Omental fat pad (tissue), 4 donors: ENCODE data around the gene FAM180A. TPM values are rescaled to one million over a fixed set of nuclear protein-coding genes. Genes with fewer than 3 reads are reported as not detected.
"Not testable (repeated sequence)": the region's sequence is repeated elsewhere in the genome, so short reads cannot be mapped to it uniquely, and the experiment has no call there.

ENCODE experiments used
- ATAC-seq: fragments of 150-250 bp; one replicate; pipeline ENCODE4 v1.9.1; 2016; ENCODE audit warnings: mild to moderate bottlenecking, moderate library complexity; ENCODE audit not compliant: low FRiP score
- DNase-seq: peaks from one replicate; pipeline ENCODE4 v3.0.0-alpha.2; 2019; ENCODE audit warnings: low spot score
- total RNA-seq, 4 donors: library from RNA; depleted of rRNA; stranded (reverse); fragments of >200 nt; gene quantifications; one replicate each; pipeline ENCODE4 v1.1.0, GENCODE V29; 2016
- TF ChIP-seq, protein P1 (sequence below), 3 donors: fragments of 450-650 bp; IDR thresholded peaks; one replicate each; pipeline ENCODE4 v1.5.1; 2016 to 2017; ENCODE audit warnings: antibody characterized with exemption in 3 of 3, mild to moderate bottlenecking in 3 of 3, moderate library complexity in 2 of 3

Gene FAM180A
- total RNA-seq, 4 donors from 2014 or later: 1.9 to 30.5 (median 9.8) TPM

DNA sequence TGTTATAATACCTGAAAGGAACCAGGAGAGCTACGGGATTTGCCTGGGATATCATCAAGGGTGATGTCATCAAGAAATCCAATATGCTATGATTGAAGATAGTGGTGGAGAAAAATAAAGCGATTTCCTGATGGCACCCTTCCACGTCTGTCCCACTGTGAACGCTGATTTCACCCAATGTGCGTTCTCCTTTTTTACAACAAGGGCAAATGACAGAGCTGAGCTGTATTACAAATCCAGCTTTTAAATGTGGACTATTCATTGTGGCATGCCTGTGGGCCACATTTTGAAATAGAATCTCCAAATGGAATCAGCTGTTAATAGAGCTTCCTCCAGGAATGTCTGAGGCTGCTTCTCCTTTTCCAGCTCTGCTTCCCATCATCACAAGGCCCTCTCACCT lies 43.9 kb downstream of the FAM180A start:
- ATAC-seq: no peak
- DNase-seq: no peak
- TF ChIP-seq, protein P1, sequence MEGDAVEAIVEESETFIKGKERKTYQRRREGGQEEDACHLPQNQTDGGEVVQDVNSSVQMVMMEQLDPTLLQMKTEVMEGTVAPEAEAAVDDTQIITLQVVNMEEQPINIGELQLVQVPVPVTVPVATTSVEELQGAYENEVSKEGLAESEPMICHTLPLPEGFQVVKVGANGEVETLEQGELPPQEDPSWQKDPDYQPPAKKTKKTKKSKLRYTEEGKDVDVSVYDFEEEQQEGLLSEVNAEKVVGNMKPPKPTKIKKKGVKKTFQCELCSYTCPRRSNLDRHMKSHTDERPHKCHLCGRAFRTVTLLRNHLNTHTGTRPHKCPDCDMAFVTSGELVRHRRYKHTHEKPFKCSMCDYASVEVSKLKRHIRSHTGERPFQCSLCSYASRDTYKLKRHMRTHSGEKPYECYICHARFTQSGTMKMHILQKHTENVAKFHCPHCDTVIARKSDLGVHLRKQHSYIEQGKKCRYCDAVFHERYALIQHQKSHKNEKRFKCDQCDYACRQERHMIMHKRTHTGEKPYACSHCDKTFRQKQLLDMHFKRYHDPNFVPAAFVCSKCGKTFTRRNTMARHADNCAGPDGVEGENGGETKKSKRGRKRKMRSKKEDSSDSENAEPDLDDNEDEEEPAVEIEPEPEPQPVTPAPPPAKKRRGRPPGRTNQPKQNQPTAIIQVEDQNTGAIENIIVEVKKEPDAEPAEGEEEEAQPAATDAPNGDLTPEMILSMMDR (IDR thresholded peaks at IDR 0.05): no peak

DNA sequence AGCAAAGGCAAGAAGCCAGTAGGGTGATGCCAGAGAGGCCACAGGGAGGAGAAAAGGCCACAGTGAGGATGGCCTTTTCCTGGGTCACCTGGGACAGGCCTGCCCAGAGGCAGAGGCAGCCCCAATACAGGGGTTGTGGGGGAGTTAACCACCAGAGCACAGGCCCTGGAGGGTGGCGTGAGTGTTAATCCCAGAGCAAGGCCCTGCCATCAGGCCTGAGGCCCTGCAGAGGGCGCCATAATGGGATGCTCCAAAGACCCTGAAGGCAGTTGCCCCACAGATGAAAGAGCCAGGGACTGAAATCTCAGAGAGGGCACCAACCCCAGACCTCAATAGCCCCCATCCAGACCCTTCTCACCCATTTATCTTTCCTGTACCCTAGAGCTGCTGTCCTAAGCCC lies 44.5 kb downstream of the FAM180A start:
- TF ChIP-seq, protein P1 (IDR thresholded peaks at IDR 0.05): no peak
- no peak for DNase-seq
- no peak for ATAC-seq

DNA sequence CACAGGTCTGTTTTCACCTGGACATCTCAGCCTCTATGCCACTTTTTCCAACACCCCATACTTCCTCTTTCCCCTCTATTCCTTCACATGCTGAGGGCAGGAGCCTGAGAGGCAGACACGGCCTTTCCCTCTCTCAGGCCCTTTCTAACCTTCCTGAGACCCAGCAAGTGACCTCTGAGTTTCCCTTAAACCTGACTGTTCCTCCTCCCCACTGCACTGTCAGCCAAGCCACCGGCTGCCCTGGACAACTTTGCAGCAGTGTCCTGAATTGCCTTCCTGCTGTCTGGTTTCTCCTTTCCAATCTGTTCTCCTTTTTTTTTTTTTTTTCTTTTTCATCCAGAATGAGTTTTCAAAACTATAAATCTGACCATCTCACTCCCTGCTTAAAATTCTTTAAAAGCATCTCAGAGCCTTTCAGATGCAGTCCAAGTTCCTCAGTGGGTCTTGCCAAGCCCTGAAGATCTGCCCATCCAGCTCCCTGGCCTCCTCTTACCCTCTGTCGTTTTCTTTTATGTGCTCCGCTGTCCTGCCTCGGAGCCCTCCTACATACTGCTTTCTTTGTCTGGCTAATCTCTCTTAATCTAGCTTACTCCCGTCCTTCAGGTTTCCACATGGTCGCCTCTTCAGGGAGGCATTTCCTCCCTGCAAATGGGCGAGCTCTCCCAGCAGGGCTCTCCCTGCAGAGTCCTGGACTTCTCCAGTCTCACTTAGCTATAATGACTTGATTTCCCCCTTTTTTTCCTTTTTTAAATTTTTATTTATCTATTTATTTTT lies 51.1 kb downstream of the FAM180A start:
- ATAC-seq: no peak
- no peak for DNase-seq
- TF ChIP-seq, protein P1 (IDR thresholded peaks at IDR 0.05): no peak

DNA sequence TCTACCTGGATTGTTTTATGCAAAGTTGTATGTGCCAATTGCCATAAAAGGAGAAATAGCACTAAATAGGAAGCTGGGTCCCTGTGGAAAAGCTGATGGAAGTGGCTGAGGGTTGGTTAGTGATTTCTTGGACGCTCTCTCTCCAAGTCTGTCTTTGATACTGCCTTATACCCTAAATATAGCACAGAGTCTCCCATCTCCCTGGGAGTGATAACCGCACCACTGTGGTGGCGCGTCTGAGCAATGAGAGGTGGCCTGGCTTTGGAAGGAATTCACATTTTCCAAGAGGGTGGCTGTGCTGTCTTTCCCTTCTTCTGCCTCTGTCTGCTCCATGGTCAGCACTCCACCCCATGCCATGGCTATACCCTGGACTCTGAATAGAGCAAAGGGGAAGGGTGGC lies 55.1 kb downstream of the FAM180A start:
- no peak for ATAC-seq
- DNase-seq: no peak
- TF ChIP-seq, protein P1 (IDR thresholded peaks at IDR 0.05): no peak

GRCh38 chr7:135692606-135693005 lies 56.0 kb downstream of the FAM180A start:
- not testable (repeated sequence) for ATAC-seq, DNase-seq

DNA sequence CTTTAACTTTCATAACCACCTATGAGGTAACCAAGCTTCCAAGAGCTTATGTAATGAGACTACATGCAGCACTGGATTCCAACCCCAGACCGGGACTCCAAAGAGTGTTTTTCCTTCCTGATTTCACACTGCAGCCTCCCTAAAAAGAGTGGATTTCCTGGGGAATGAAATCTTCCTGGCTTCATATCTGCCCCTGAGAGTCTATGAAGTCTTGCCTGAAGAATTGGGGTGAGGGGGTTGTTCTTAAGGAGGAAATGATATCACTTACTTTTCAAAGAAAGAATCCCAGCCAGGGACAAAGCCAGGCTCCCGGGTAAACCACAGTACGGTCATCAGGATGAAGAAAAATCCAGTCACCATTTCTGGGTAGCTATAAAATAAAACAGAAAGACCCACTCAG lies 56.6 kb downstream of the FAM180A start:
- DNase-seq: no peak
- TF ChIP-seq, protein P1 (IDR thresholded peaks at IDR 0.05): no peak
- no peak for ATAC-seq

- no peak for ATAC-seq
- TF ChIP-seq, protein P1 (IDR thresholded peaks at IDR 0.05): no peak
- DNase-seq: no peak
Measured at GRCh38 chr7:135690566-135690965, 58.0 kb downstream of the FAM180A start.
